Stimulated activated CD4-positive, alpha-beta T cell treated with anti-CD3 and anti-CD28 coated beads, Interleukin-2, amount 100 ng/mL, for 48 hours (primary cell): Measurements from ENCODE around the gene TRAF5.
"Not testable (repeated sequence)": the region's sequence is repeated elsewhere in the genome, so short reads cannot be mapped to it uniquely, and the experiment has no call there.

Experiments used
- DNase-seq, 2 donors: peaks; one replicate each; pipeline ENCODE4 v3.0.0-alpha.2; 2020

TRAF5 gene

DNA sequence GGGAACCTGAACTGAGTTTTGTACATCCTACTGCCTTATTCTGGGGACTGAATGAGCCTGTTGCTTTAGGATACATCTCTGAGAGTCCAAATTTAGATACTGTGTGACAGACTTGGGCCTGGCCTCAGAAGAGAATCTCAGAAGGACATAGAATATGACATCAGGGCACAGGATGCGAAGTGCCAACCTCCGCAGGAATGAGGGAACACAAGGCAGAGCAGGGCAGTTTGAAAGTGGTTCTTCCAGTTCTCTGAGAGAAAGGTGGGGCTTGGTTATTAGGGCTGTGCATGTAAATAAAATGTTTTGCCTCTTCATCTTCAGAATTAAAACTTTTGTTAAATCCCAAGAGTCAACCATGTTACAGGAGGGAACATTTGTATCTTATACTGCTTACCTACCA is 23.1 kb downstream of the TRAF5 start:
- no peak for DNase-seq

DNA sequence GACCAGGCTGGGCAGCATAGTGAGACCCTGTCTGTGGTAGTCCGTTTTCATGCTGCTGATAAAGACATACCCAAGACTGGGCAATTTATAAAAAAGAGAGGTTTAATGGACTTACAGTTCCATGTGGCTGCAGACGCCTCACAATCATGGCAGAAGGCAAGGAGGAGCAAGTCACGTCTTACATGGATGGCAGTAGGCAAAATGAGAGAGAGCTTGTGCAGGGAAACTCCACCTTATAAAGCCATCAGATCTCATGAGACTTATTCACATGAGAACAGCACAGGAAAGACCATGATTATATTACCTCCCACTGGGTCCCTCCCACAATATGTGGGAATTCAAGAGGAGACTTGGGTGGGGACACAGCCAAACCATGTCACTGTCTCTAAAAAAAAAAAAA is 25.4 kb downstream of the TRAF5 start:
- not testable (repeated sequence) for DNase-seq

DNA sequence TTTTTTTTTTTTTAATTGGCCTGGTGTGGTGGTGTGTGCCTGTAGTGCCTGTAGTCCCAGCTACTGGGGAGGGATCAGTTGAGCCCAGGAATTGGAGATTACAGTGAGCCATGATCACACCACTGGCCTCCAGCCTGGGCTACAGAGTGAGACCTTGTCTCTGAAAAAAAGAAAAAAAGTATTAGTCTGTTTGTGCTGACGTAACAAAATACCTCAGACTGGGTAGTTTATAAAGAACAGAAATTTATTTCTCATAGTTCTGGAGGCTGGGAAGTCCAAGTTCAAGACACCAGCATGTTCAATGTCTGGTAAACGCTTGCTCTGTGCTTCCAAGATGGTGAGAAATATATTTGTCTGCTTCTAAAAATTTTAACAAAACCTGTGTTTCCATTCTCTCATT is 25.8 kb downstream of the TRAF5 start:
- no peak for DNase-seq

DNA sequence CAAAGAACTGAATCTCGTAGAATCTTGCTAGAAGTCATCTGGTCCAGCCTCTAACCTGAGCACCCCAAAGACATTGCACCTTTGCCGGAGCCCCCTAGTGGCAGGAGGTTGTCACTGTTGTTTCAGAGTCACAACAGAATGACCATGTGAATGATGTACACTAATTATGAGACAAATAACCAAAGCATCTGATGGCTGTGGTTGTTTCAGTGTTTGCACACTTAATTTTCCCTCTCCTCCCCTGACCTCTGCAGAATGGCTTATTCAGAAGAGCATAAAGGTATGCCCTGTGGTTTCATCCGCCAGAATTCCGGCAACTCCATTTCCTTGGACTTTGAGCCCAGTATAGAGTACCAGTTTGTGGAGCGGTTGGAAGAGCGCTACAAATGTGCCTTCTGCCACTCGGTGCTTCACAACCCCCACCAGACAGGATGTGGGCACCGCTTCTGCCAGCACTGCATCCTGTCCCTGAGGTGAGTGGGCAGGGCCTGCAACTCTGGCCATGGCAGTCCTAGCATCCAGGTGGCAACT is 26.4 kb downstream of the TRAF5 start:
- peak; percentile 51 to 58 for DNase-seq

DNA sequence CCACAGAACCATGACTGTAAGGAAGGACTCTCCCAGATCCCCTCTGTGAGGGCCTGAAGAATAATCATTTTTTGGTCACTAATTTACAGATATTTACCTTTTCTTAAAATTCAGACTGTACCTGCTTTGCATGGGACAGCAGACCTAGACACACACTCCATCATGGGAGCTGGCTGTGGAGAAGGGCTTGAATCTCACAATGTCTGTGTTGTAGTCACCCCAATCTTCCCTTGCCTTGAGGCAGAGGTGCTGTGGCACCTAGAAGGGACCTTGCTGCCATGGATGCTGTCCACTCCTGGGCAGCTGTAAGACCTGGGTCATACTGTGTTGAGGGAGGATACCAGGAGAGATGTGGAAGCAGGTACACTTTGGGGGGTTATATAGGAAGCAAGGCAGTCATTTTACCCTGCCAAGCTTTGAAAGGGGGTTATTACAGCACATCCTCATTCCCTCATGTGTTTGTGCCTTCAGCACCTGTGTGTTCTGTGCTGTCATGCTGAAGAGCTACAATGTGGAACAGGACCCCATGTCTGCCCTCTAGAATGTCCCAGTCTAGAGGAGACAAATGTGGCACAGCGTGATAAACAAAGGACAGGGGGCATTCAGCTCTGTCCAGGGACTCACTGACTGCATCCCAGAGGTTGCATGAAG is 27.1 kb downstream of the TRAF5 start:
- DNase-seq: no peak

DNA sequence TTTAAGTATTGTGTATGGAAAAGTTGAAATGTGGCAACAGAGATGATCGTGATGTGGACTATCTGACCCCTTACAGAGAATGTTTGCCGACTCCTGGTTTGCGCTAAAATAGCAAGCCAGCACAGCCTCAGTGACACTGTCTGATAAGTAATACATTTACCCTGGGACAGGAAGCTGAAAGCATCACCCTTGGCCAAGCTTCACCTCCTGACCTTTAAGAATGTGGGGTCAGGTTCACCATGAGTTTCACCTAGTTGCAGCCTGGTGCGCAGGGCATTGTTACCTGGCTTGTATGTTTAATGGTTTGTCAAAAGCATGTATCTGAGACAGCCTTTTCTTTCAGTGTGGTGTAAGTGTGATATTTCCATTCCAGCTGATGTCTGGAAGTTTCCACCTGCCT is 29.2 kb downstream of the TRAF5 start:
- DNase-seq: no peak

DNA sequence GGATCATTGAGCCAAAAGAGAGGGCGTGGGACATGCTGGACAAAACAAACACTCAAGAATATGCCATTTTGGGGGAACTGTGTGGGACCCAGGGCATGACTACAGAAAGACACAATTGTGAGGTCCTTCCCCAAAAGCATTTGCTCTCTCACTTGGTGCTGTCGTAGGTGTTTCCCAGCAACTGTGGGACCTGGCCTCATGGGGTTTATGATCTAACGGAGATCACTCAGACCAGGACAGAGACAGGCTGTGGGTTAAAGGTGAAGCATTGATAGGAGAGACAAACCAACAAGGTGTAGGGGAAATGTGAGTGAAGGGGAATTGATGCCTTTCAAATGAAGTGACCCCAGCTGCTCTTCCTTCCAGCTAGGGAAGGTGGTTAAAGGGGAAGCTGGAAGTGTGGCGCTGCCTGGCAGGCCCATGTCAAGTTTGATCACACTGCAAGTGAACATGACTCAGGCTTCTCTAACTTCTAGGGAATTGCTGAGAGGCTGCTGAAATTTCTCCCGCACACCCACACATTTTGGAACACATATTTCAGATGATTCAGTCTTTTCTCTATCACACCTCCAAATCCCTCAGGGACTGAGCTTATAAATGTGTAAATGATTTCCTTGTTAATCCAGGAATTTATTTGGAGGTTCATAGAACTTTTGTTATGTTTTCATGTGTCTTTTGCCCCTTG is 30.2 kb downstream of the TRAF5 start:
- DNase-seq: no peak

DNA sequence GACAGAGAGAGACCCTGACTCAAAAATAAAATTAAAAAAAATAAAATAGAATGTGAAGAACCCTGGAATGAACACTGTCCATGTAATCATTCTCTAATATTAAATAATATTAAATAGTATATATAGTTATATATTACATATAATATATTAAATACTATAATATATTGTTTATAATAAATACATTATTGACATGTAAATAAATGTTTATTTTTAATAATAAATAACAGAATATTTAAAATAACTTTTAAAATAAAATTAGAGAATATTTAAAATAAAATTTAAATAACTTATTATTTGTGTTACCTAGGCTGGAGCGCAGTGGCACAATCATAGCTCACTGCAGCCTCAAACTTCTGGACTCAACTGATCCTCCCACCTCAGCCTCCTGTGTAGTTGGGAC is 32.1 kb downstream of the TRAF5 start:
- DNase-seq: no peak

DNA sequence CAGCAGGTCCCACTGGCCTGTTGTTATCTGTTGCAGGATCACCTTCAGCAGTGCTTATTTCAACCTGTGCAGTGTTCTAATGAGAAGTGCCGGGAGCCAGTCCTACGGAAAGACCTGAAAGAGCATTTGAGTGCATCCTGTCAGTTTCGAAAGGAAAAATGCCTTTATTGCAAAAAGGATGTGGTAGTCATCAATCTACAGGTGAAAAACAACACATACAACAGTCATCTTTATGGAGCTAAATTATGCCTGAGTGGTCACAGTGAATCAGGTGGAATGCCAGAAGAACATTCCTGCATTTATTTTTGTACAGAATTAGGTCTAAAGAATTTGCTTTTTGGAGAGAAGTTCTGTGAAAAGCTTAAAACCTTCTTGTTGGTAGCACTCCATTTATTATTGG is 33.2 kb downstream of the TRAF5 start:
- DNase-seq: no peak

DNA sequence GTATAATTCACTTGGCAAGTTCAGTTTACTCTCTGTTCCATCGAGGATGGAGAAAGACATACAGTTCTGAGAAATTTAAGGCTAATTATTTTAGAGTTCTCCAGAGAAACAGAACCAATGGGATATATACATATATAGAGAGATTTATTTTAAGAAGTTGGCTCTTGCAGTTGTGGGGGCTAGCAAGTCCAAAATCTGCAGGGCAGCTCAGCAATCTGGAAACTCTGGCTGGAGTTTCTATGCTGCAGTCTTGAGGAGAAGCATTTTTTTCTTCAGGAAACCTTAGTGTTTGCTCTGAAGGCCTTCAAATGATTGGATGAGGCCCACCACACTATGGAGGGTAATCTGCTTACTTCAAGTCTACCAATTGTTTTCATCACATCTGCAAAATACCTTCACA is 34.6 kb downstream of the TRAF5 start:
- DNase-seq: no peak

DNA sequence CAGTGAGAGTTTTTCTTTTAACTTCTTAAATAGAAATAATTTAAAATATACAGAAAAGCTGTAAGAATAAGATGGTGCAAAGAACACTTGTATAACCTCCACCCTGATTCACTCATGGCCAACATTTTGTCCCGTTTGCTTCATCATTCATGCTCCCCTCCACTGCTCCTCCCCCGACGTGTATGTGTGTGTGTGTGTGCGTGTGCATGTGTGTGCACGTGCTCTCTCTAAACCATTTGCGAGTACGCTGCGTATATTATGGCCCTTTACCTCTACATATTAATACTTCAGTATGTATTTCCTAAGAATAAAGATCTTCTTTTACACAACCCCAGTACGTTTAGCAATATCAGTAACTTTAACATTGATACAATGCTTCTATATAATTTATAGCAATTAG is 43.0 kb downstream of the TRAF5 start:
- no peak for DNase-seq

DNA sequence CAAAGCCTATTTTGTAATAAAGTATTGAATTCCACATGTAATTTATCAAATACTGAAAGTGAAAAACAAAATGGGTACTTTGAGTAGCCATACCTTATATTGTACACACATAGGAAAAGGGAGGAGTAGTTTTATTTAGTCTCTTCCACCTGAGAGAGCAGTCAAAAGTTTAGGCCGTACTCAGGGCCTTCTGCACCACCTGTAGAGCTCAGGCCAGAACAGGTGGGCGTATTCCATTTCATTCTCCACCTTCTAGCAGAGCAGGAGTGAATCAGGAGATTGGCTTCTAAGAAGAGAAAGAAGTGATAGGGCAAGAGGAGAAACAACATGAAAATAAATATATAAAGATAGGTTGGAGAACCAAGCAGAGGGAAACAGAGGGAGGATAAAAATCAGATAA is 44.0 kb downstream of the TRAF5 start:
- DNase-seq: no peak

DNA sequence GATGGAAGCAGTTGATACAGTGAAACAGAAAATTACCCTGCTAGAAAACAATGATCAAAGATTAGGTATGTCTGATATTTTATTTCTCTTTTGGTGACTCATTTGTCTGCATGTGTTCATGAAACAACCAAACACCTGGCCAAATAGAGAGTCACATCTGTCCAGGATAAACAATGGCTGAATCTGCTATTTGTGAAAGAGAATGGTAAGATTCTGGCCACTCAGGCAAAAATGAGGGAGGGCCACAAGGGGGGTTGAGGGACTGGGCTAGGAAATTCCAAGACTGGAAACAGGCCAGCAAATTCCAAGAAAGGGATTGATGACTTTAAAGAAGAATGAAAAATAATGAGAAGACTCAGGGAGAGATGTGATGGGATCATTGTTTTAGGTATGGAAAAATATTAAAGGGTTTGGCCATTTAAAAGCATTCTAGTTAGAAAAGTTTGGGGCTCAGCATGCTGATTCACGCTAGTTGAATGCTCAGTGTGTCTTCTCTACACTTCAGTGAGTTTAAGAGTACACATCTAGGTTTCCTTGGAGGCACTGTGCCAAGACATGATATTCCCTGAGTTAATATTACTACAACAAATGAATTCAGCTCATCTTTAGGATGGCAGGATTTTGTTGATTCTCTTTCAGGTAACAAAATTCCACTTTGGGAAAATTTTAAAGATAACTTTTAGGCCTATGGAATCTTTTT is 44.9 kb downstream of the TRAF5 start:
- DNase-seq: no peak

DNA sequence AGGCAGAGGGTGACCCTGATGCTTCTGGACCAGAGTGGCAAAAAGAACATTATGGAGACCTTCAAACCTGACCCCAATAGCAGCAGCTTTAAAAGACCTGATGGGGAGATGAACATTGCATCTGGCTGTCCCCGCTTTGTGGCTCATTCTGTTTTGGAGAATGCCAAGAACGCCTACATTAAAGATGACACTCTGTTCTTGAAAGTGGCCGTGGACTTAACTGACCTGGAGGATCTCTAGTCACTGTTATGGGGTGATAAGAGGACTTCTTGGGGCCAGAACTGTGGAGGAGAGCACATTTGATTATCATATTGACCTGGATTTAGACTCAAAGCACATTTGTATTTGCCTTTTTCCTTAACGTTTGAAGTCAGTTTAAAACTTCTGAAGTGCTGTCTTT is 45.8 kb downstream of the TRAF5 start:
- DNase-seq: no peak

DNA sequence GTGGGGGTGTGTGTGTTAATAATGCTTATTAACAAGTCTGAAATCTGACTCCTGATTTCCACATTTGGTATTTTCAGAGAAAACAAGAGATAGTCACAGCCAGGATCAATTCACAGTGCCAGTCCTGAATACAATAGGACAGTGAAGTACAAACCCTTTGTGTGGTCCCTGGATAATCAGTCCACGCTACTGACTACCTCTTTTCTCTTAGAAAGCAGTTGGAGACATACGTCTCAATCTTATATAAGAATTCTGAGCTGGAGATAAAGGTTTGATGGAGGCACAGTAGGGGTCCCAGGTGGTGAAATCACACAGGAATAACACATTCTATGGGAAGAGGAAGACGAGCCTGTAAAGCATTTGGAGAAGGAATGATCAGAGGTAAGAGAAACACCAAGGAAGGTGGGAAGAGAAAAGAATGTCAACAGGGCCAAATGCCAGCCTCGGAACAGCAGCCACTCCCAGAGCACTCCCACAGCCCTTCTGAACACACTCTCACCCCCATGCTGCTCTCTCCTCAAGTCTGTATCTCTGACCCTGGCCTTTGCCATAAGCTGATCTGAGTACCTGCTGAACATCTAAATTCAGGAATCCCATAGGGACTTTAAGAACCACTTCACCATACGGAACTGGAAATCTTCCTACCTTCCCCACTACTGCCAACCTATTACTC is 48.6 kb downstream of the TRAF5 start:
- no peak for DNase-seq

DNA sequence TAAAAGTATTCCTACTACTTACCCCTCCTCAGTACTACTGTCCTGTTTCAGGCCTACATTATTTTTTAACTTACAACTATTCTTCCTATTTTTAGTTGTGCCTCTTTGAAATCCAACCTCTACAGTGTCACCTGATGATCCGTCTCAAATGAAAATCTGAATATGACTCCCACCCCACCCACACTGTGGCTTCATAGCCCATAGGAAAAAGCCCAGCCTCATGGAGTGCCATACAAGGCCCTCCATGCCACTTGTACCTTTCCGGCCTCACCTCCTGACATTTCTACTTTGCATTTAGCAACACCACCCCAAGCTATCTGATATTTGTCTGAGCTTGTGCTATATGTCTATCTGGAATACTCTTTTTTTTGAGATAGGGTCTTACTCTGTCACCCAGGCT is 49.3 kb downstream of the TRAF5 start:
- DNase-seq: no peak

DNA sequence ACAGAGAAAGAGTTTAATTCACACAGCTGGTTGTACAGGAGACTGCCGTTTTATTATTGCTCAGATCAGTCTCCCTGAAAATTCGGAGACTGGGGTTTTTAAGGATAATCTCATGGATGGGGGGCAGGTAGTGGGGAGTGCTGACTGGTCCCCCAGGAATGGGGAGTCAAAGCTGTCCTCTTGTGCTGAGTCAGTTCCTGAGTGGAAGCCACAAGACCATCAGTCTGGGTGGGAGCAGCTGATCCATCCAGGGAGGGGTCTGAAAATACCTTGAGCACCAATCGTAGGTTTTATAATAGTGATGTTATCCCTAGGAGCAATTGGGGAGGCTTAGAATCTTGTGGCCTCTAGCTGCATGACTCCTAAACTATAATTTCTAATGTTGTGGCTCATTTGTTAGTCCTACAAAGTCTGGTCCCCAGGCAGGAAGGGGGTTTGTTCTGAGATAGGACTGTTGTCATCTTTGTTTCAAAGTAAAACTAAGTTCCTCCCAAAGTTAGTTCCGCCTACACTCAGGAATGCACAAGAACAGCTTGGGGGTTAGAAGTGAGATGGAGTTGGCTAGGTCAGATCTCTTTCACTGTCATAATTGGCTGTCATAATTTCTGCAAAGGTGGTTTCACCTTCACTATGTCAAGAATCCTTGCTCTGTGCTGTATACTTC is 50.3 kb downstream of the TRAF5 start:
- no peak for DNase-seq

DNA sequence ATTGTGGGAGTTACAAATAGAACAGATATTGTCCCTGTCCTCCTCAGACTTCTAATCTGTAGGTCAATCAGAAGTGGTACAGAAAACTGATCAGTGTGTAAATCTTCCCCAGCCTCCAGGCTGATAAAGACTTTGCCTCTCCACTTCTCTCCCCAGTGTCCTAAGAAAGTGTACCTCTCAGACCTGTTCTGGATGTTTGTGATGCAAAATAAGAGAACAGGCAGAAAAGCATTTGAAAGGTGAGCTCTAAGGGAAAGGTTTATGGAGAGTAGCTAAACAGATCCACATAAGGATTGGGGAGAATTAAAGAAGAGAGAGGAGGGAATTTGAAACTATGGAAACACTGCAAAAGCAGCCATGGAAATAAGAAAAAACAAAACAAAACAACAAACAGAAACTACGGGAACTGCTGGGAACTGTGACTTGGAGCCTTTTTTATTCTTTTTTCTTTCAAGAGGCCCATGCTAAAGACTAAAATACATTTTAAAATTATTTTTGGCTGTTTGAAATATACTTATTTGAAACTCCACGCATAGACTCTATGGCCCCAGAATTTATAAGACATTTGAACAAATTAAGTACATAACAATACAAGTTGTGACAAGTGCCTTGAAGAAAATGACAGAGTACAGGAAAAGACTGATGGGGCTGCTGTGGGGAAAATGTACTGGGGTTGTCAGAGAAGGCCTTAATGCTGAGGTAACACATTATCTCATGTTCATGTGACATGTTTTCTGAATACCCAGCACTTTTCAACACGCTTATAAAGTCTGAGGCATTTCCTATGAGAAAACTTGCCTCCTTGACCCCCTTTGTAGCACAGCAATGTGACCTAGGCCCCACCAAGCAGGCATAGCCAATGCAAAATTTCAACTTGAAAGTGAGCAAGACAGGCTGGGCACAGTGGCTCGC is 51.2 kb downstream of the TRAF5 start:
- no peak for DNase-seq

DNA sequence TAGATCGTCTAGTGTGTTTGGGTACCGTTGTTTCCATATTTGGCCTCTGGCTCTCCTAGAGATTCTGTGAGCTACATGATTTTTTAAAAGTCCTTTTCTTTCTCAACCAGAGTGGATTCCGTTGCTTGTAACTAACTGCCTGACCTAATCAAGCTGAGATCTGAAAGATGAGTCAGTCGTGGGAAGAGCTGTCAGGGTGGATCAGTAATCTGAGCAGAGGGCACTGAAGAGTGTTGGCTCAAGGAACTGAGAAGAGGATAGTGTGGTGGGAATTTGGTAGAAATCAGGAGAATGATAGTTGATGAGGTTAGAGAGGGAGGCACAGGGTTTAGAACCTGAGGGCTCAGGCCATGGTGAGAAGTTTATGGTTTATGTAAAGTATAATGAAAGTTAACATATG is 52.2 kb downstream of the TRAF5 start:
- no peak for DNase-seq

DNA sequence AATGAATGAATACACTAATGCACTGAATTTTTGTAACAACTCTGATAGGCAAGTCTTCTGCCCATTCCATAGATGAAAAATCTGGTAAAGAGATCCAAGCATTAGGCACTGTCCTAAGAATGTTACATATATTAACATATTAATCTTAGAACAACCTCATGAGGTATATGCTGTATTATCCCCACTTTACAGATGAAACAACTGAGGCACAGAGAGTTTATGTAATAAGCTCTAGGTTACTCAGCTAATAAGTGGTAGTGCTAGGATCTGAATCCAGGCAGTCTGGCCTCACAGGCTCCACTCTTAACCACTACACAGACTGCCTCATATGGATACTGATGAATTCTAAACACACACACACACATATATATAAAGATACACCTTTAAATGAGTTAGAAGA is 52.8 kb downstream of the TRAF5 start:
- DNase-seq: no peak

DNA sequence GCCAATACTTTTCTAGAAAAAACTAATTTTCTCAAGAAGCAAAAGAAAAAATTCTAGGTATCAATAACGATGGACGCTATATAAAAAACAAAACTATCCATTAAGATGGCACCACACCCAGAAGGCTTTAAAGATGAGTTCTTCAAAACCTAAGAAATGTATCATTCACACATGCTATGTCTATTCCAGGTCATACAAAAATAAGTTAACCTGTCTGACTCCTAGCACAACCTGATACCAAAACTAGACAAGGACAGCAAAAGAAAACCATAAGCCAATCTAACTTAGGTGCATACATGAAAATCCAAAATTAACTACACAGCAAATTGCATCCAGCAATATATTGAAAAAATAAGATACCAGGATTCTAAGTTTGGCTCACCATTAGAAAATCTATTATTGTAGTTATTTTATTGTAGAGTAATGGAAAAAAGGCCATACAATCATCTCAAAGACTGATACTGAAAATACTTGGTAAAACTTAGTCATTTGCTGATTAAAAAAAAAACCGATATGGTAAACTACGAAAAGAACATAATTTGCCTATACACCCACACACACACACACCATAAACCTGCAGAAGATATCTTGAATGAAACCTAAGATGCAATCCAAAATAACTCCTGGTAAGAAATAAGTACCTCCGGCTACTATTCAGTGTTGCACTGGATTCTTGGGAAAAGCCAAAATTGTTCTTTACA is 55.0 kb downstream of the TRAF5 start:
- no peak for DNase-seq
